Duodenal mucosa (tissue), 2 donors: ENCODE data around the gene TTBK1.
A peak's percentile ranks its signal among the peaks of the same experiment; 100 is the strongest.

ENCODE experiments used
- H3K27ac ChIP-seq: one replicate; pipeline ENCODE4 v1.7.0; 2013; ENCODE audit warnings: low read depth, low read length
- H3K27me3 ChIP-seq, 2 donors: one replicate each; pipeline ENCODE4 v1.7.0; 2013; ENCODE audit warnings: low read length in 2 of 2, control low read depth in 1 of 2; ENCODE audit not compliant: insufficient read depth in 2 of 2, control insufficient read depth in 1 of 2
- H3K36me3 ChIP-seq, 2 donors: one replicate each; pipeline ENCODE4 v1.7.0; 2013; ENCODE audit warnings: low read length in 2 of 2, control low read depth in 1 of 2; ENCODE audit not compliant: insufficient read depth in 2 of 2, control insufficient read depth in 1 of 2
- H3K4me1 ChIP-seq, 2 donors: one replicate each; pipeline ENCODE4 v1.7.0; 2013; ENCODE audit warnings: low read length in 2 of 2, control low read depth in 1 of 2; ENCODE audit not compliant: insufficient read depth in 2 of 2, control insufficient read depth in 1 of 2
- H3K4me3 ChIP-seq, 2 donors: one replicate each; pipeline ENCODE4 v1.7.0; 2013; ENCODE audit warnings: low read length in 2 of 2, low read depth in 1 of 2
- H3K9ac ChIP-seq, 2 donors: one replicate each; pipeline ENCODE4 v1.7.0; 2013; ENCODE audit warnings: low read length in 2 of 2, low read depth in 1 of 2
- H3K9me3 ChIP-seq, 2 donors: one replicate each; pipeline ENCODE4 v1.7.0; 2013; ENCODE audit warnings: low read length in 2 of 2, control low read depth in 1 of 2; ENCODE audit not compliant: control insufficient read depth in 1 of 2

Gene TTBK1

GRCh38 chr6:43222418-43223059 is 20.7 kb upstream of the TTBK1 start:
- Histone ChIP-seq H3K27me3 (no peaks in the 10 kb centered on the region), H3K36me3 (peaks cover 0 to 53% of the 10 kb centered on the region in 2 donors), H3K27ac (no peak overlapping the region), H3K4me1 (peaks cover 5 to 16% of the 10 kb centered on the region in 2 donors), H3K9me3 (no peaks in the 10 kb centered on the region), H3K4me3 (no peak overlapping the region), H3K9ac (no peak overlapping the region)

- H3K27ac ChIP-seq: no peak overlapping the region
- no peak overlapping the region for H3K9ac ChIP-seq
- no peak overlapping the region for H3K4me3 ChIP-seq
- H3K36me3 ChIP-seq: peaks cover 0 to 53% of the 10 kb centered on the region in 2 donors
- H3K27me3 ChIP-seq: no peaks in the 10 kb centered on the region
- peaks cover 7 to 19% of the 10 kb centered on the region in 2 donors for H3K4me1 ChIP-seq
- no peaks in the 10 kb centered on the region for H3K9me3 ChIP-seq
Observed at GRCh38 chr6:43223175-43223574, 20.1 kb upstream of the TTBK1 start.

DNA sequence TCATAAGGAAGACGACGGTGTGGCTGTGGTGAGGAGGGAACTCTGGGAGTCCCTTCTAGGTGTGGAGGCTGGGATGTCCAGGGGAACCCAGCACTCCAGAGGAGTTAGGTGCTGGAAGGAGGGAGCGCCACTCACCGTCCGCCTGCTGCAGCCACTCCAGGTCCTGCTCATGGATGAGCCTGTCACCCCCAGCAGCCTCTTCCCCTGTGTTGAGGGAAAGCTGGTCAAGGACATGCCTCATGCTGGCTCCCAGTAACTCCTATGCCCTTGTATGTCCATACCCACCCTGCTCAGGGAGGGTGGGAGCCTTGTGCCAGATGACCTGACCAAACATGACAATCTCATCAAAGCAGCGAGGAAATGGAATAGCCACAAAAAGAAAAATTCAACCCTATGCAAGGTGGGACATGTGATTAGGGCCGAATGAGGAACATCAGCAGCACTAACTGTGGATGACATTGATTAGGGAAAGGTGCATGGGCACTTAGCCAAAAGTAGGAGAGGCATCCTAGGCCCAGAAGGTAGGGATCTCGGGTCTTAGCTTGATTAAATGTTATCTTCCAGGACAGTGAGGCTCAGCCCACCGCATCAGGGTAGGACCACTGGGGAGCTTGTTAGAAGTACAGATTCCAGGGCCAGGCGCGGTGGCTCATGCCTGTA is 17.0 kb upstream of the TTBK1 start:
- H3K9me3 ChIP-seq: no peaks in the 10 kb centered on the region
- no peaks in the 10 kb centered on the region for H3K27me3 ChIP-seq
- H3K27ac ChIP-seq: no peak overlapping the region
- peaks cover 14 to 24% of the 10 kb centered on the region in 2 donors for H3K4me1 ChIP-seq
- H3K36me3 ChIP-seq: peaks cover 0 to 32% of the 10 kb centered on the region in 2 donors
- no peak overlapping the region for H3K4me3 ChIP-seq
- no peak overlapping the region for H3K9ac ChIP-seq

DNA sequence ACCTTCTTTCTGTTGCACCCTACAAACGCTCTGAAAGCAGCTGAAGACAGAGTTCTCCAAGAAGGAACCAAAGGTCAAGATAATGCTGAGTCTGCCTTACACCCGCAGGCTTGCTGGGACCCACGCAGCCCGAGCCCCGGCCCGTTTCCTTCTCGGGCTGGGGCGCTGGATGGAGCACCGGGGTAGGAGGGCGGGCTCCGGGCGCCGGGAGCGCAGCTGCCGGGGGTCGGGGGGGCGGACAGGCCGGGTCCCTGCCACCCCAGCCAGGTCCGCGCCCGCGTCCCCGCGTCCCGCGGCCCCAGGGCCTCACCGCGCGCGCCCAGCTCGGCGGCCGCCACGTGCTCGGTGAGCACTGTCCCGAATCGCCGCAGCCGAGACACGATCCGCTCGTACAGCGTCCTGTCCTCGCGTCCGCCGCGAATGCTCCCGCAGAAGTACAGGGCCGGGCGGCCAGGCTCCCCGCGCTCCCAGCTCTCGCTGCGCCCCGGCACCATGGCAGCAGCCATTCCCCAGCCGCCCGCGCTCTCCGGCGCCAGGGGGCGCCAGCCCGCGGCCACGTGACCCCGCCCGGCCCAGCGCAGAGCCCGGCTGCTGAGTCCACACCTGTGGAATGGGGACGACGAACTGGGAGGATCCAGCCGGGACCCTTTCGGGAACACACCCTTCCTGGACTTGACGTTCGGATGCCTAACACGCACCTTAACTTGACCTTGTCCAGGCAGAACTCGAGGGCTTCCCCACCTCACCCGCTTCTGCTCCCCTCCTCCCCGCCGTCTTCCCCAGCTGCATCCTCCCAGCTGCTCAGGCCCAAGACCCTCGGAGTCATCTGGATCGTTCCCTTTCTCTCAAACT is 14.1 kb upstream of the TTBK1 start, which contains the start of gene DNPH1:
TSS of gene DNPH1 (minus strand) at position 531 of the 852 bp plus-strand sequence. CDS start at position 506, 25 bp downstream.
- Histone ChIP-seq H3K27me3 (peaks cover 0 to 2% of the 10 kb centered on the region in 2 donors), H3K4me1 (peaks cover 14 to 18% of the 10 kb centered on the region in 2 donors), H3K9me3 (no peaks in the 10 kb centered on the region), H3K36me3 (peaks cover 0 to 13% of the 10 kb centered on the region in 2 donors), H3K27ac (peak within 1 kb of the TSS; percentile 33), H3K9ac (peak within 1 kb of the TSS; percentile 36 to 71), H3K4me3 (peak within 1 kb of the TSS; percentile 71 to 80)

- H3K9ac ChIP-seq: peak overlapping the region in 1 of 2 donors; percentile 54
Observed at GRCh38 chr6:43229803-43230620, 13.3 kb upstream of the TTBK1 start.

DNA sequence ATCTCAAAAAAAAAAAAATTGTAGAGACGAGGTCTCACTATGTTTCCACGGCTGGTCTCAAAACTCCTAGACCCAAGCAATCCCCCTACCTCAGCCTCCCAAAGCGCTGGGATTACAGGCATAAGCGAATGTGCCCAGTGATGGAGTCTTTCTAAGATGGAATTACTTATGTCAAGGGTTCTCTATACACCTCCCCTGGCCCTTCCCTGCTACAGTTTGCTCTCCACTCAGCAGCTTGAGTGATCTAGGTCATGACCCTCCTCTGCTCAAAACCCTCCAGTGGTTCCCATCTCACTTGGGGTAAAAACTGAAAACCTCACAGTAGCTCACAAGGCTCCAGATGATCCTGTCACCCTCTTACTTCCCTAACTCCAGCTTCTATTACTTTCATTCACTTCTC is 12.2 kb upstream of the TTBK1 start:
- H3K4me3 ChIP-seq: no peak overlapping the region
- H3K27ac ChIP-seq: no peak overlapping the region
- H3K9ac ChIP-seq: no peak overlapping the region
- no peaks in the 10 kb centered on the region for H3K9me3 ChIP-seq
- H3K27me3 ChIP-seq: peaks cover 0 to 2% of the 10 kb centered on the region in 2 donors
- peaks cover 8 to 9% of the 10 kb centered on the region in 2 donors for H3K4me1 ChIP-seq
- peaks cover 0 to 3% of the 10 kb centered on the region in 2 donors for H3K36me3 ChIP-seq

More at GRCh38 chr6:43229803-43230620, 13.3 kb upstream of the TTBK1 start:
- H3K27ac ChIP-seq: no peak overlapping the region
- peaks cover 0 to 10% of the 10 kb centered on the region in 2 donors for H3K36me3 ChIP-seq
- peaks cover 13 to 14% of the 10 kb centered on the region in 2 donors for H3K4me1 ChIP-seq
- H3K27me3 ChIP-seq: peaks cover 0 to 2% of the 10 kb centered on the region in 2 donors
- peak overlapping the region; percentile 71 to 80 for H3K4me3 ChIP-seq
- no peaks in the 10 kb centered on the region for H3K9me3 ChIP-seq

GRCh38 chr6:43231735-43232450 is 11.4 kb upstream of the TTBK1 start:
- Histone ChIP-seq H3K36me3 (no peaks in the 10 kb centered on the region), H3K4me1 (peaks cover 8 to 9% of the 10 kb centered on the region in 2 donors), H3K9me3 (no peaks in the 10 kb centered on the region), H3K4me3 (no peak overlapping the region), H3K27me3 (peaks cover 0 to 2% of the 10 kb centered on the region in 2 donors), H3K27ac (no peak overlapping the region), H3K9ac (no peak overlapping the region)

DNA sequence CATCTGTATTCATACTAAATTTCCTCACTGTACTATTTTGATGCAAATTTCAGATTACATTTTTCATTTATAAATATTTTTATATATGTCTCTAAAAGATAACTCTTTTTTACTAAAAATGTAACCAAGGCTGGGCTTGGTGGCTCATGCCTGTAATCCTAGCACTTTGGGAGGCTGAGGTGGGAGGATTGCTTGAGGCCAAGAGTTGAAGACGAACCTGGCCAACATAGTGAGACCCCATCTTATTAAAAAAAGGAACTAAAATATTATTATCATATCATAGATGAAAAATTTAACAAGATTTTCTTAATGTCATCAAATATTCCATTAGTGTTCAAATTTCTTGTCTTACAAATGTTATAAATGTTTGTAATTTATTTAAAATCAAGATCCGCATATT is 7.4 kb upstream of the TTBK1 start:
- Histone ChIP-seq H3K4me3 (no peak overlapping the region), H3K4me1 (no peaks in the 10 kb centered on the region), H3K9me3 (peaks cover 0 to 3% of the 10 kb centered on the region in 2 donors), H3K27me3 (peaks cover 3 to 8% of the 10 kb centered on the region in 2 donors), H3K27ac (no peak overlapping the region), H3K9ac (no peak overlapping the region), H3K36me3 (no peaks in the 10 kb centered on the region)

DNA sequence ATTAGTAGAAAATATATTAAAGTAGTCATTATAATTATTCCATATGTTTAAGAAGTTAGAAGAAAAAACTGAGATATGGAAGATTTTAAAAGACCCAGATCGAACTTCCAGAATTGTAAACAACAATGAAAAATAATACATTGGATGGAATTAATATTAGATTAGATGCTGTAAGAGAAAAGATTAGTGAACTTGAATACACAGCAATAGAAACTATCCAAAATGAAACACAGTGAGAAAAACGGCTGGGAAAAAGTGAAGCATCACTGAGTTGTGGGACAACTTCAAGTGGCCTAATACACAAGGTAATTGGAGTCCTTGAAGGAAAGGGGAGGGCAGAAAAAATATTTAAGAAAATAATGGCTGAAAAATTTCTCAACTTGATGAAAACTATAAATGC is 4.2 kb upstream of the TTBK1 start:
- Histone ChIP-seq H3K4me1 (no peaks in the 10 kb centered on the region), H3K27ac (no peak overlapping the region), H3K9me3 (peaks cover 0 to 3% of the 10 kb centered on the region in 2 donors), H3K27me3 (peaks cover 20 to 31% of the 10 kb centered on the region in 2 donors), H3K9ac (no peak overlapping the region), H3K4me3 (no peak overlapping the region), H3K36me3 (no peaks in the 10 kb centered on the region)
